Amniotic stem cell (primary cell): ENCODE measurements around the gene ESYT1.

Experiments used
- DNase-seq: peaks from one replicate; lab custom pipeline; 2025; lab: John Stamatoyannopoulos, UW

The ESYT1 gene

GRCh38 chr12:56127888-56128669 lies at the start of gene ESYT1:
Gene ESYT1, plus strand, starts transcription at chr12:56128267. Its CDS starts 53 bp downstream, at chr12:56128320.
- DNase-seq, result peak; percentile 98

- DNase-seq, result no peak
These were observed 49.6 kb upstream of the ESYT1 start for GRCh38 chr12:56078427-56078826.

GRCh38 chr12:56078931-56079722 lies 48.9 kb upstream of the ESYT1 start:
- peak; percentile 68 for DNase-seq

- peak; percentile 80 for DNase-seq
These were observed 48.1 kb upstream of the ESYT1 start, which contains the start of gene ERBB3 for GRCh38 chr12:56079723-56080555. Gene ERBB3, plus strand, starts transcription at chr12:56080165. Its CDS starts 136 bp downstream, at chr12:56080301.

- DNase-seq, result no peak
These were observed 47.4 kb upstream of the ESYT1 start for GRCh38 chr12:56080556-56081138.

- DNase-seq, result no peak
These were observed 46.4 kb upstream of the ESYT1 start for GRCh38 chr12:56081393-56082347.

GRCh38 chr12:56082382-56082781 lies 45.7 kb upstream of the ESYT1 start:
- DNase-seq, result no peak

- DNase-seq, result no peak
These were observed 45.1 kb upstream of the ESYT1 start for GRCh38 chr12:56082967-56083366.

- no peak for DNase-seq
These were observed 43.0 kb upstream of the ESYT1 start for GRCh38 chr12:56084958-56085543.

GRCh38 chr12:56086096-56086495 lies 42.0 kb upstream of the ESYT1 start:
- DNase-seq, result no peak

GRCh38 chr12:56086608-56087007 lies 41.5 kb upstream of the ESYT1 start:
- no peak for DNase-seq

GRCh38 chr12:56087220-56087619 lies 40.8 kb upstream of the ESYT1 start:
- no peak for DNase-seq

- DNase-seq, result no peak
These were observed 30.3 kb upstream of the ESYT1 start for GRCh38 chr12:56097738-56098137.

GRCh38 chr12:56098592-56098991 lies 29.5 kb upstream of the ESYT1 start:
- DNase-seq, result no peak

- DNase-seq, result no peak
These were observed 28.3 kb upstream of the ESYT1 start for GRCh38 chr12:56099787-56100186.

GRCh38 chr12:56101045-56101444 lies 27.0 kb upstream of the ESYT1 start:
- DNase-seq, result no peak

GRCh38 chr12:56102683-56103065 lies 25.4 kb upstream of the ESYT1 start:
- no peak for DNase-seq

- no peak for DNase-seq
These were observed 24.9 kb upstream of the ESYT1 start for GRCh38 chr12:56103066-56103711.

GRCh38 chr12:56103823-56104108 lies 24.3 kb upstream of the ESYT1 start:
- DNase-seq, result no peak
